Panc1 (cell line): ENCODE results near the gene PPP1R36. TPM values are rescaled to one million over a fixed set of nuclear protein-coding genes. Genes with fewer than 3 reads are reported as not detected.
A peak's percentile ranks its signal among the peaks of the same experiment; 100 is the strongest.

Experiments used
- ATAC-seq: fragments of 200-7000 bp; cut with Tn5 transposase; 2 replicates; pipeline ENCODE4 v1.9.1; 2020; ENCODE audit warnings: mild to moderate bottlenecking, moderate library complexity
- BruUV-seq: library from RNA; stranded (reverse); fragments of 400-500 nt; replicated peaks from 2 replicates; lab custom pipeline; 2021; lab: Mats Ljungman, UMichigan
- CTCF ChIA-PET: fragments of 300-600 bp; sonication (Branson Sonifier 250); formaldehyde crosslinking; loops from one replicate; lab custom pipeline; 2022; ENCODE audit warnings: antibody characterized with exemption; lab: Charles Lee
- POLR2A ChIA-PET: fragments of 300-600 bp; sonication (Branson Sonifier 250); formaldehyde crosslinking; loops from one replicate; lab custom pipeline; 2022; ENCODE audit warnings: antibody characterized with exemption; lab: Charles Lee
- DNase-seq: peaks from one replicate; pipeline ENCODE4 v3.0.0-alpha.2; 2010; ENCODE audit warnings: low read depth, low spot score
- H3K27ac ChIP-seq: 2 replicates; pipeline ENCODE4 v1.5.1; 2011; ENCODE audit warnings: mild to moderate bottlenecking, low read length, inconsistent platforms
- H3K27me3 ChIP-seq: fragments of 200-500 bp; sonication (Bioruptor generic); 2 replicates; pipeline ENCODE4 v1.6.0; 2014; ENCODE audit warnings: low read length, inconsistent platforms; ENCODE audit not compliant: control insufficient read depth, insufficient read depth
- H3K36me3 ChIP-seq: fragments of 200-500 bp; sonication (Bioruptor generic); 2 replicates; pipeline ENCODE4 v1.5.1; 2014; ENCODE audit warnings: inconsistent platforms, mild to moderate bottlenecking, low read length, moderate library complexity; ENCODE audit not compliant: control insufficient read depth, insufficient read depth
- H3K4me1 ChIP-seq: 2 replicates; pipeline ENCODE4 v1.5.1; 2011; ENCODE audit warnings: inconsistent platforms, mild to moderate bottlenecking, low read length, moderate library complexity; ENCODE audit not compliant: control insufficient read depth, insufficient read depth
- H3K4me3 ChIP-seq, 2 experiments: 2 replicates each; pipeline ENCODE4 v1.5.1; 2011 to 2012; ENCODE audit warnings: low read depth in 2 of 2, low read length in 2 of 2, mild to moderate bottlenecking in 2 of 2, inconsistent platforms in 1 of 2, moderate library complexity in 1 of 2
- H3K9me3 ChIP-seq: fragments of 200-500 bp; sonication (Bioruptor generic); 2 replicates; pipeline ENCODE4 v1.5.1; 2014; ENCODE audit warnings: low read depth, mild to moderate bottlenecking, inconsistent platforms, low read length, moderate library complexity; ENCODE audit not compliant: control insufficient read depth, insufficient read depth
- CTCF ChIP-seq: fragments of 450-650 bp; IDR thresholded peaks from 2 replicates; pipeline ENCODE4 v1.5.1; 2017; ENCODE audit warnings: mild to moderate bottlenecking
- POLR2AphosphoS5 ChIP-seq: IDR thresholded peaks from 2 replicates; pipeline ENCODE4 v1.6.1; 2012; ENCODE audit warnings: mild to moderate bottlenecking, low read depth, low read length, moderate library complexity
- REST ChIP-seq, 2 experiments: IDR thresholded peaks; 2 replicates each; pipeline ENCODE4 v1.6.1; 2011 to 2012; ENCODE audit warnings: low read depth in 2 of 2, control low read depth in 1 of 2, low read length in 1 of 2, mild to moderate bottlenecking in 1 of 2, moderate library complexity in 1 of 2; ENCODE audit not compliant: insufficient read depth in 1 of 2
- SIN3A ChIP-seq: IDR thresholded peaks from 2 replicates; pipeline ENCODE4 v1.6.1; 2012; ENCODE audit warnings: low read depth, mild to moderate bottlenecking, low read length, moderate library complexity, borderline replicate concordance; ENCODE audit not compliant: insufficient read depth
- TCF7L2 ChIP-seq: IDR thresholded peaks from 2 replicates; pipeline ENCODE4 v1.6.1; 2011; ENCODE audit warnings: mild to moderate bottlenecking, low read depth, low read length, inconsistent platforms
- in situ Hi-C: cut with HindIII; loops from 2 replicates; pipeline ENCODE4 v1.10.0; 2016; ENCODE audit warnings: low sequenced_read_pairs, low pct_unique_long_range_greater_than_20kb
- intact Hi-C: fragments of 100-400 bp; cut with micrococcal nuclease; formaldehyde crosslinking; loops from one replicate; pipeline ENCODE4 v1.10.0; 2022; ENCODE audit not compliant: unreplicated experiment
- total RNA-seq: library from RNA; stranded (reverse); gene quantifications from one replicate; pipeline ENCODE4 v1.2.1, GENCODE V29; 2021; ENCODE audit not compliant: unreplicated experiment

Gene PPP1R36
- total RNA-seq, 1 experiment from 2014 or later = 0.69 TPM

- intact Hi-C loops = no loop called here
- ATAC-seq = no peak
- Histone ChIP-seq H3K27ac (peak overlapping the region; percentile 81), H3K36me3 (no peaks in the 10 kb centered on the region; the same call in 1 of the 2 replicates), H3K4me1 (peaks cover 33% of the 10 kb centered on the region), H3K9me3 (no peaks in the 10 kb centered on the region), H3K4me3 (no peak overlapping the region), H3K27me3 (no peaks in the 10 kb centered on the region)
- BruUV-seq = no TSS peak
- in situ Hi-C loops = no loop called here
- no peak for DNase-seq
- ChIA-PET CTCF (no interaction called here), POLR2A (no interaction called here)
- TF ChIP-seq TCF7L2 (no peak), CTCF (no peak), SIN3A (no peak), POLR2AphosphoS5 (no peak), REST (IDR thresholded peaks at IDR 0.05; ENCODE audit: insufficient read depth in 1 of 2, low read depth in 2 of 2, low read length in 1 of 2) (no peak)
These were observed 41.5 kb upstream of the PPP1R36 start for GRCh38 chr14:64508215-64508776.

GRCh38 chr14:64509036-64509435 is 40.7 kb upstream of the PPP1R36 start:
- H3K9me3 ChIP-seq = no peaks in the 10 kb centered on the region
- no peaks in the 10 kb centered on the region for H3K27me3 ChIP-seq
- intact Hi-C loops (no loop called here), in situ Hi-C loops (no loop called here)
- ChIA-PET CTCF (no interaction called here), POLR2A (interaction anchor here (0.6 kb wide), 1 partner anchor 127 kb away, joined by 5 read pairs; no protein-coding TSS in a partner anchor)
- no peaks in the 10 kb centered on the region; the same call in 1 of the 2 replicates for H3K36me3 ChIP-seq
- H3K4me3 ChIP-seq = no peak overlapping the region
- peaks cover 33% of the 10 kb centered on the region for H3K4me1 ChIP-seq
- ATAC-seq (no peak), DNase-seq (no peak)
- BruUV-seq = no TSS peak
- TF ChIP-seq POLR2AphosphoS5 = no peak
- TF ChIP-seq TCF7L2 = no peak
- no peak for TF ChIP-seq SIN3A
- no peak for TF ChIP-seq CTCF
- no peak for TF ChIP-seq REST (IDR thresholded peaks at IDR 0.05; ENCODE audit: insufficient read depth in 1 of 2, low read depth in 2 of 2, low read length in 1 of 2)
- H3K27ac ChIP-seq = peak overlapping the region; percentile 57
